Peyer's patch (tissue), 4 donors: ENCODE data around the gene RFLNA. TPM values are rescaled to one million over a fixed set of nuclear protein-coding genes. Genes with fewer than 3 reads are reported as not detected.
A peak's percentile ranks its signal among the peaks of the same experiment; 100 is the strongest.

Experiments used
- DNase-seq, 3 donors: peaks; one replicate each; pipeline ENCODE4 v3.0.0-alpha.2; 2017 to 2019
- H3K27ac ChIP-seq, 4 donors: fragments of 200-600 bp; sonication (generic); one replicate each; pipeline ENCODE4 v1.5.1; 2016 to 2019
- H3K27me3 ChIP-seq, 2 donors: fragments of 200-600 bp; sonication (generic); one replicate each; pipeline ENCODE4 v1.5.1; 2019
- H3K36me3 ChIP-seq, 3 donors: fragments of 200-600 bp; sonication (generic); one replicate each; pipeline ENCODE4 v1.5.1; 2016 to 2019
- H3K4me1 ChIP-seq, 4 donors: fragments of 200-600 bp; sonication (generic); one replicate each; pipeline ENCODE4 v1.5.1; 2016 to 2019
- H3K4me3 ChIP-seq, 4 donors: fragments of 200-600 bp; sonication (generic); 1 replicate in 3 of 4; 2 replicates in 1 of 4; pipeline ENCODE4 v1.5.1; 2016 to 2019; ENCODE audit warnings: mild to moderate bottlenecking in 1 of 4
- H3K9me3 ChIP-seq, 4 donors: fragments of 200-600 bp; sonication (generic); one replicate each; pipeline ENCODE4 v1.5.1; 2016 to 2019; ENCODE audit warnings: mild to moderate bottlenecking in 1 of 4
- POLR2A ChIP-seq, 2 donors: fragments of 450-650 bp; IDR thresholded peaks; one replicate each; pipeline ENCODE4 v1.5.1; 2017; ENCODE audit warnings: antibody characterized with exemption in 2 of 2, mild to moderate bottlenecking in 2 of 2, moderate library complexity in 2 of 2
- total RNA-seq, 4 donors: library from RNA; depleted of rRNA; stranded (reverse); fragments of >200 nt; gene quantifications; one replicate each; pipeline ENCODE4 v1.1.0, GENCODE V29; 2016
- TF ChIP-seq, protein P1 (sequence below), 6 experiments: fragments of 450-650 bp in 4 of 6; fragments of 200-600 bp in 2 of 6; sonication (generic) in 1 of 6; IDR thresholded peaks; one replicate each; pipeline ENCODE4 v1.5.1; 2017 to 2019; ENCODE audit warnings: antibody characterized with exemption in 6 of 6, mild to moderate bottlenecking in 3 of 6, moderate library complexity in 1 of 6

The RFLNA gene
- total RNA-seq, 4 donors from 2014 or later: 8.3 to 25.7 (median 21.1) TPM

- Histone ChIP-seq H3K9me3 (no peaks in the 10 kb centered on the region), H3K36me3 (peaks cover 0 to 83% (median 0%) of the 10 kb centered on the region in 3 donors), H3K4me3 (no peak overlapping the region), H3K27ac (no peak overlapping the region), H3K4me1 (no peaks in the 10 kb centered on the region), H3K27me3 (no peaks in the 10 kb centered on the region)
- TF ChIP-seq, protein P1, sequence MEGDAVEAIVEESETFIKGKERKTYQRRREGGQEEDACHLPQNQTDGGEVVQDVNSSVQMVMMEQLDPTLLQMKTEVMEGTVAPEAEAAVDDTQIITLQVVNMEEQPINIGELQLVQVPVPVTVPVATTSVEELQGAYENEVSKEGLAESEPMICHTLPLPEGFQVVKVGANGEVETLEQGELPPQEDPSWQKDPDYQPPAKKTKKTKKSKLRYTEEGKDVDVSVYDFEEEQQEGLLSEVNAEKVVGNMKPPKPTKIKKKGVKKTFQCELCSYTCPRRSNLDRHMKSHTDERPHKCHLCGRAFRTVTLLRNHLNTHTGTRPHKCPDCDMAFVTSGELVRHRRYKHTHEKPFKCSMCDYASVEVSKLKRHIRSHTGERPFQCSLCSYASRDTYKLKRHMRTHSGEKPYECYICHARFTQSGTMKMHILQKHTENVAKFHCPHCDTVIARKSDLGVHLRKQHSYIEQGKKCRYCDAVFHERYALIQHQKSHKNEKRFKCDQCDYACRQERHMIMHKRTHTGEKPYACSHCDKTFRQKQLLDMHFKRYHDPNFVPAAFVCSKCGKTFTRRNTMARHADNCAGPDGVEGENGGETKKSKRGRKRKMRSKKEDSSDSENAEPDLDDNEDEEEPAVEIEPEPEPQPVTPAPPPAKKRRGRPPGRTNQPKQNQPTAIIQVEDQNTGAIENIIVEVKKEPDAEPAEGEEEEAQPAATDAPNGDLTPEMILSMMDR (IDR thresholded peaks at IDR 0.05): no peak
- TF ChIP-seq POLR2A (IDR thresholded peaks at IDR 0.05): no peak
- no peak for DNase-seq
These were observed 42.7 kb downstream of the RFLNA start for GRCh38 chr12:124337622-124338021.

- TF ChIP-seq, protein P1 (IDR thresholded peaks at IDR 0.05): peak in 1 of 6 experiments; percentile 6
- TF ChIP-seq POLR2A (IDR thresholded peaks at IDR 0.05): no peak
- Histone ChIP-seq H3K36me3 (peaks cover 0 to 83% (median 0%) of the 10 kb centered on the region in 3 donors), H3K27me3 (no peaks in the 10 kb centered on the region), H3K4me1 (no peaks in the 10 kb centered on the region), H3K4me3 (no peak overlapping the region), H3K9me3 (no peaks in the 10 kb centered on the region), H3K27ac (no peak overlapping the region)
- no peak for DNase-seq
These were observed 43.6 kb downstream of the RFLNA start for GRCh38 chr12:124338448-124338847.

- Histone ChIP-seq H3K27me3 (no peaks in the 10 kb centered on the region), H3K27ac (no peak overlapping the region), H3K4me1 (no peaks in the 10 kb centered on the region), H3K4me3 (no peak overlapping the region), H3K9me3 (no peaks in the 10 kb centered on the region), H3K36me3 (peaks cover 0 to 83% (median 0%) of the 10 kb centered on the region in 3 donors)
- TF ChIP-seq POLR2A (IDR thresholded peaks at IDR 0.05): no peak
- TF ChIP-seq, protein P1 (IDR thresholded peaks at IDR 0.05): no peak
- no peak for DNase-seq
These were observed 44.1 kb downstream of the RFLNA start for GRCh38 chr12:124338876-124339603.

- no peak for DNase-seq
- no peak overlapping the region for H3K27ac ChIP-seq
- no peaks in the 10 kb centered on the region for H3K4me1 ChIP-seq
- no peak for TF ChIP-seq POLR2A (IDR thresholded peaks at IDR 0.05)
- TF ChIP-seq, protein P1 (IDR thresholded peaks at IDR 0.05): no peak
- H3K36me3 ChIP-seq: peaks cover 0 to 83% (median 0%) of the 10 kb centered on the region in 3 donors
- H3K4me3 ChIP-seq: no peak overlapping the region
- no peaks in the 10 kb centered on the region for H3K9me3 ChIP-seq
- H3K27me3 ChIP-seq: no peaks in the 10 kb centered on the region
These were observed 45.4 kb downstream of the RFLNA start for GRCh38 chr12:124340080-124340900.

GRCh38 chr12:124341645-124342069 is 46.8 kb downstream of the RFLNA start:
- Histone ChIP-seq H3K9me3 (no peaks in the 10 kb centered on the region), H3K36me3 (peaks cover 0 to 83% (median 0%) of the 10 kb centered on the region in 3 donors)

More at GRCh38 chr12:124341645-124342069, 46.8 kb downstream of the RFLNA start:
- no peak for TF ChIP-seq POLR2A (IDR thresholded peaks at IDR 0.05)
- TF ChIP-seq, protein P1 (IDR thresholded peaks at IDR 0.05): no peak
- Histone ChIP-seq H3K27me3 (no peaks in the 10 kb centered on the region), H3K4me1 (no peaks in the 10 kb centered on the region), H3K27ac (no peak overlapping the region), H3K4me3 (no peak overlapping the region)
- no peak for DNase-seq
